Pons (tissue), 1 donor: Measurements from ENCODE around the gene KRTAP9-9.
"Not testable (repeated sequence)": the region's sequence is repeated elsewhere in the genome, so short reads cannot be mapped to it uniquely, and the experiment has no call there.

ENCODE experiments used
- DNase-seq: peaks from one replicate; pipeline ENCODE4 v3.0.0-alpha.2; 2016; ENCODE audit warnings: low spot score

The KRTAP9-9 gene

DNA sequence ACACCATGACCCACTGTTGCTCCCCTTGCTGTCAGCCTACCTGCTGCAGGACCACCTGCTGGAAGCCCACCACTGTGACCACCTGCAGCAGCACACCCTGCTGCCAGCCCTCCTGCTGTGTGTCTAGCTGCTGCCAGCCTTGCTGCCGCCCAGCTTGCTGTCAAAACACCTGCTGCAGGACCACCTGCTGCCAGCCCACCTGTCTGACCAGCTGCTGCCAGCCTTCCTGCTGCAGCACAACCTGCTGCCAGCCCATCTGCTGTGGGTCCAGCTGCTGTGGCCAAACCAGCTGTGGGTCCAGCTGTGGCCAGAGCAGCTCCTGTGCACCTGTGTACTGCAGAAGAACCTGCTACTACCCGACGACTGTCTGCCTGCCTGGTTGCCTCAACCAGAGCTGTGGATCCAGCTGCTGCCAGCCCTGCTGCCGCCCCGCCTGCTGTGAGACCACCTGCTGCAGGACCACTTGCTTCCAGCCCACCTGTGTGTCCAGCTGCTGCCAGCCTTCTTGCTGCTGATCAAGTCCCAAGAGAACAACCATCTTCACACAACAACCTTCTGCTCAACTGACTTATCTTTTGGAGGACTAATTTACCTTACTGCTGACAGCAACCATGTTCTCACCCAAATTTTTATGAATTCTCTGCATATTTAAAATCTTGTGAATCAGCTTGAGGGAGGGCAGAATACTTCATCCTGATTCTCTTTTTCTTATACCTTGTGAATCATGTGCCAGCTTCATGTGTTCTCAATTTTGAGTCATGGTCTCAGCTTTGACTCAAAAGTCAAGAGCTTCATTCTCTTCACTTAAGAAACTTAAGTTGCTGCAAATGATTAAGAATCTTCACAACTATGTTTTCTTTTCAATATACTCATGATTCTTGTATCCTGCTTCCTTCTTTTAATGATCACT, at the start of gene KRTAP9-9:
TSS of gene KRTAP9-9 (plus strand) at position 4 of the 910 bp plus-strand sequence.
- not testable (repeated sequence) for DNase-seq

DNA sequence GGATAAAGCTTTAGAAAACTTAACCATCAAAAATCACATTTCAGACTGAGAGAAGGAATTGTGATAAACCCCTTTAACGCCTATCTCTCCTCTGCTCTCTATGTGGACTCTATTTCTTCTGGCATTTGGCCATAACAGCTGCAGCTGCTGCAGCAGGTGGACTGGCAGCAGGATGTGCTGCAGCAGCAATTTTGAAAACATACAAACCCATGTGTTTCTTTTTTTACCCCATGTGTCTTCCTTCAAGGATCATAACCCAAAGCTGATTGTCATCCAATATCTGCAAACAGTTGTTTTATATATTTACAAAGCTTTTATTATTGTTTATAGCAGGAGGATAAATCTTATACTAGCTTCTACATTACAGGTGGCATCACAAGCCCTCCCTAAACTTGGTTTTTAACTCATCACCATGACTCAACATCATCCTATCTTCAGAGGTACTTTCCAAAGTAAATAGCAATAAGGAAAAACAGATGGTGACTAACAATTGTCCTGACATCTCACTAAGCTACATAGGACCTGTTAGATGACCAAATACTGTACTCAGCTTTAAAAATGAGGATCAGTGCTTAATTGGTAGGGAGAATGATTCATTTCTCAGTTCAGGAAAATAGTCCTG, 43.2 kb upstream of the KRTAP9-9 start:
- DNase-seq = no peak

DNA sequence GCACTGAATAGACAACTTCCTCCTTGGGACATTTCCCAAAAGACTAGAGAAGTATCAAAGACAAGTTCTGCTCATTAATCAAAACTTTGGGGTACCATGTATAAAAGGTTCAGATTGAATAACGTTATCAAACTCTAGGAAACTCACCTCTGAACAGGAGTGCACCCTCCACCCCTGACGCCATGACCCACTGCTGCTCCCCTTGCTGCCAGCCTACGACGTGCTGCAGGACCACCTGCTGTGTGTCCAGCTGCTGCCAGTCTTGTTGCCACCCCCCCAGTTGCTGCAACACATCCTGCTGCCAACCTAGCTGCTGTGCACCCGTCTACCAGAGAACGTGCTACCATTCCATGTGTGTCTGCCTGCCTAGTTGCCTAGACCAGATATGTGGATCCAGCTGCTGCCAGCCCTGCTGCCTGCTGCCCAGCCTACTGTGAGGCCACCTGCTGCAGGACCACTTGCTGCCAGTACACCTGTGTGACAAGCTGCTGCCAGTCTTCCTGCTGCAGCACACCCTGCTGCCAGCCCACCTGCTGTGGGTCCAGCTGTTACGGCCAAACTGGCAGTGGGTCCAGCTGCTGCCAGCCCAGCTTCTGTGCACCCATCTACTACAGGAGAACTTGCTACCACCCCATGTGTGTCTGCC, 42.5 kb upstream of the KRTAP9-9 start:
- DNase-seq = no peak

DNA sequence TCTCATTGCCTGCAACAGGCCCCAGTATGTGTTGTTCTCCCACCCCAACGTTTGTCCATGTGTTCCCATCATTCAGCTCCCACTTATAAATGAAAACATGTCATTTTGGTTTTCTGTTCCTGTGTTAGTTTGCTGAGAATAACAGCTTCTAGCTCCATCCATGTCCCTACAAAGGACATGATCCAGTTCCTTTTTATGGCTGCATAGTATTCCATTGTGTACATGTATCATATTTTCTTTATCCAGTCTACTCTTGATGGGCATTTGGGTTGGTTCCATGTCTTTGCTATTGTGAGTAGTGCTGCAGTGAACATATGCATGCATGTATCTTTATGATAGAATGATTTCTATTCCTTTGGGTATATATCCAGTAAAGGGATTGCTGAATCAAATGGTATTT, 39.5 kb upstream of the KRTAP9-9 start:
- no peak for DNase-seq

DNA sequence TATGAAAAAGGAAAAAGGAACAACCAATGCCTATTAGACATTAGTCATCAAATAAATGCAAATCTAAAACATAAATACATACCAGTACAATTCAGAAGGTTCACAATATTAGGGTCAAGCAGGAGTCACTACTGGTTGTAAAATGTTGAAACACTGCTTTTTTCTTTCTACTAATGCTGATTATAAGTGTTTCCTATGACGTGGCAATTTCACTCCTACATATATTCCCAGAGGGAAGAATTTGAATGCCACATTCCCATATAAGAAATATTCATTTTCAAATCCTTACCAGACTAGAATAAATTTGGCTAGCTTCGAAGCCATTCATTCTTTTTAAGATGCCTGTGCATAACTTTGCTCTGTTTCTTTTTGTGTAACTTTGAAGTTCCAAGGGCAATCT, 31.4 kb upstream of the KRTAP9-9 start:
- DNase-seq = no peak

DNA sequence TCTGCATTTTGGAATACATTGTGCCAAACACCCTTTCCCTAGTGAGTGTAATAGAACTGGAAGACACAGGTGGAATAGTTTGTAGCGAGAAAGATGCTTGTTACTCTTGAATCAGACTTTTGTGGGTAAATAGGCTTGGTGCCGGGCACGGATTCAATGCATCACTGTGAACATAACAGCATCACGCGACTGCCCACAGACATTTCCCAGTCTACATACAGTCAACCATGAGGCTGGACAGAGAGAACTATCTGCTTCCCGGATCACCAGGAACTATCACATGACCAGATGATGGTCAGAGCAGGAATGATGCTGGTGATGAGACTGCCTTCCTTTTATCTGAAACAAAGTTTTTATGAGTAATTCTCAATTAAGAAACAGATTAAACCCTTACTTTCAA, 29.1 kb upstream of the KRTAP9-9 start:
- DNase-seq = no peak

DNA sequence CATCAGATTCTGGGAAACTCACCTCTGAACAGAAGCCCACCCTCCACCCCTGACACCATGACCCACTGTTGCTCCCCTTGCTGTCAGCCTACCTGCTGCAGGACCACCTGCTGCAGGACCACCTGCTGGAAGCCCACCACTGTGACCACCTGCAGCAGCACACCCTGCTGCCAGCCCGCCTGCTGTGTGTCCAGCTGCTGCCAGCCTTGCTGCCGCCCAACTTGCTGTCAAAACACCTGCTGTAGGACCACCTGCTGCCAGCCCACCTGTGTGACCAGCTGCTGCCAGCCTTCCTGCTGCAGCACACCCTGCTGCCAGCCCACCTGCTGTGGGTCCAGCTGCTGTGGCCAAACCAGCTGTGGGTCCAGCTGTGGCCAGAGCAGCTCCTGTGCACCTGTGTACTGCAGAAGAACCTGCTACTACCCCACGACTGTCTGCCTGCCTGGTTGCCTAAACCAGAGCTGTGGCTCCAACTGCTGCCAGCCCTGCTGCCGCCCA, 28.5 kb upstream of the KRTAP9-9 start, which contains the start of gene KRTAP9-2:
TSS of gene KRTAP9-2 (plus strand) at position 51 of the 498 bp plus-strand sequence. CDS start at position 58, 7 bp downstream.
- not testable (repeated sequence) for DNase-seq

DNA sequence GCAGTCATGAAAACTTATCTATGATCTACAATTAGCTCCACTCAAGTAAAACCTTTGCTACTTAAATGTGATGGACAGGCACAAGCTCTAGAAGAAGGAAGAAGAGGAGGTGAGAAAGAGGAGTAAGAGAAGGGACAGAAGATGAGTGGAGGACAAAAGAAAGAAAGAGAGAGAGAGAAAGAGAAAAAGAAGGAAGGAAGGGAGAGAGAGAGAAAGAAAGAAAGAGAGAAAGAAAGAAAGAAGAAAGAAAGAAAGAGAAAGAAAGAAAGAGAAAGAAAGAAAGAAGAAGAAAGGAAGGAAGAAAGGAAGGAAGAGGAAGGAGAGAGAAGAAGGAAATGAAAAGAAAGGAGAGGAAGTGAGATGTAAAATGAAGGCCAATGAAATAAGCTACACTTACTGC, 25.1 kb upstream of the KRTAP9-9 start:
- no peak for DNase-seq

DNA sequence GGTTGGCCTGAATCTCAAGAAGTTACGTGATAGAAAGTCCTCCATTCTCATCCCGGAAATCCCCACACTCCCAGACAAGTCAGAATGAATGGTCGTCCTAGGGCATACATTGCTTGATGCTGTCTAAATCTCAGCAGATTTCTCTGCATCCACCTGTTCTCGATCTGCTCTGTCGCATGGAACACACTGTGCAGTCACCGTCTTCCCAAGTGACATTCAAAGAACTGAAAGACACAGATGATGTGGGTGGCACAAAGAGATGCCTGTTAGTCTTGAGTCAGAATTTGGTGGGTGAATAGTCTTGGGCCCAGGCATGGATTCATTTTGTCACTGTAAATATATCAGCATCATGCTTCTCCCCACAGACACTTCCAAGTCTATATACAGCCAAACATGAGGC, 23.5 kb upstream of the KRTAP9-9 start:
- no peak for DNase-seq

DNA sequence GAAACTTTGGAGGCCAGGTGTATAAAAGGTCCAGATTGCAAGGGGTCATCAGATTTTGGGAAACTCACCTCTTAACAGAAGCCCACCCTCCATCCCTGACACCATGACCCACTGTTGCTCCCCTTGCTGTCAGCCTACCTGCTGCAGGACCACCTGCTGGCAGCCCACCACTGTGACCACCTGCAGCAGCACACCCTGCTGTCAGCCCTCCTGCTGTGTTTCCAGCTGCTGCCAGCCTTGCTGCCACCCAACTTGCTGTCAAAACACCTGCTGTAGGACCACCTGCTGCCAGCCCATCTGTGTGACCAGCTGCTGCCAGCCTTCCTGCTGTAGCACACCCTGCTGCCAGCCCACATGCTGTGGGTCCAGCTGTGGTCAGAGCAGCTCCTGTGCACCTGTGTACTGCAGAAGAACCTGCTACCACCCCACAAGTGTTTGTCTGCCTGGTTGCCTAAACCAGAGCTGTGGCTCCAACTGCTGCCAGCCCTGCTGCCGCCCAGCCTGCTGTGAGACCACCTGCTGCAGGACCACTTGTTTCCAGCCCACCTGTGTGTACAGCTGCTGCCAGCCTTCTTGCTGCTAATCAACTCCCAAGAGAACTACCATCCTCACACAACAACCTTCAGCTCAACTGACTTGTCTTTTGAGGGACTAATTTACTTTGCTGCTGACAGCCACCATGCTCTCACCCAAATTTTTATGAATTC, 22.6 kb upstream of the KRTAP9-9 start, which contains the start of gene KRTAP9-3:
TSS of gene KRTAP9-3 (plus strand) at position 51 of the 707 bp plus-strand sequence. CDS start at position 104, 53 bp downstream.
- DNase-seq = not testable (repeated sequence)

DNA sequence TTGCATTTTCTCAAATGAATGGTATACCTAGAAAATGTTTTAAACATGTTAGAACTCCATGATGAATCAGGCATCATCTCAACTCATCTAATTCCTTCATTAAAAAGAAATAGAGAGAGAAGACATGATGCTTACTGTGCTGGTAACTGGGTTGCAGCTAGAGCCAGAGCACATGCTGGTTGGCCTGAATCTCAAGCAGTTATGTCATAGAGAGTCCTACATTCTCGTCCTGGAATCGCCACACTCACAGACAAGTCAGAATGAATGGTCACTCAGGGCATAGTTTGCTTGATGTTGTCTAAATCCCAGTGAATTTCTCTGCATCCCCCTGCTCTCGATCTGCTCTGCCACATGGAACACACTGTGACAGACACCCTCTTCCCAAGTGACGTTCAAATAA, 18.1 kb upstream of the KRTAP9-9 start:
- not testable (repeated sequence) for DNase-seq

DNA sequence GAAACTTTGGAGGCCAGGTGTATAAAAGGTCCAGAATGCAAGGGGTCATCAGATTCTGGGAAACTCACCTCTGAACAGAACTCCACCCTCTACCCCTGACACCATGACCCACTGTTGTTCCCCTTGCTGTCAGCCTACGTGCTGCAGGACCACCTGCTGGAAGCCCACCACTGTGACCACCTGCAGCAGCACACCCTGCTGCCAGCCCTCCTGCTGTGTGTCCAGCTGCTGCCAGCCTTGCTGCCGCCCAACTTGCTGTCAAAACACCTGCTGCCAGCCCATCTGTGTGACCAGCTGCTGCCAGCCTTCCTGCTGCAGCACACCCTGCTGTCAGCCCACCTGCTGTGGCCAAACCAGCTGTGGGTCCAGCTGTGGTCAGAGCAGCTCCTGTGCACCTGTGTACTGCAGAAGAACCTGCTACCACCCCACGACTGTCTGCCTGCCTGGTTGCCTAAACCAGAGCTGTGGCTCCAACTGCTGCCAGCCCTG, 17.2 kb upstream of the KRTAP9-9 start, which contains the start of gene KRTAP9-8:
TSS of gene KRTAP9-8 (plus strand) at position 51 of the 489 bp plus-strand sequence. CDS start at position 104, 53 bp downstream.
- not testable (repeated sequence) for DNase-seq

DNA sequence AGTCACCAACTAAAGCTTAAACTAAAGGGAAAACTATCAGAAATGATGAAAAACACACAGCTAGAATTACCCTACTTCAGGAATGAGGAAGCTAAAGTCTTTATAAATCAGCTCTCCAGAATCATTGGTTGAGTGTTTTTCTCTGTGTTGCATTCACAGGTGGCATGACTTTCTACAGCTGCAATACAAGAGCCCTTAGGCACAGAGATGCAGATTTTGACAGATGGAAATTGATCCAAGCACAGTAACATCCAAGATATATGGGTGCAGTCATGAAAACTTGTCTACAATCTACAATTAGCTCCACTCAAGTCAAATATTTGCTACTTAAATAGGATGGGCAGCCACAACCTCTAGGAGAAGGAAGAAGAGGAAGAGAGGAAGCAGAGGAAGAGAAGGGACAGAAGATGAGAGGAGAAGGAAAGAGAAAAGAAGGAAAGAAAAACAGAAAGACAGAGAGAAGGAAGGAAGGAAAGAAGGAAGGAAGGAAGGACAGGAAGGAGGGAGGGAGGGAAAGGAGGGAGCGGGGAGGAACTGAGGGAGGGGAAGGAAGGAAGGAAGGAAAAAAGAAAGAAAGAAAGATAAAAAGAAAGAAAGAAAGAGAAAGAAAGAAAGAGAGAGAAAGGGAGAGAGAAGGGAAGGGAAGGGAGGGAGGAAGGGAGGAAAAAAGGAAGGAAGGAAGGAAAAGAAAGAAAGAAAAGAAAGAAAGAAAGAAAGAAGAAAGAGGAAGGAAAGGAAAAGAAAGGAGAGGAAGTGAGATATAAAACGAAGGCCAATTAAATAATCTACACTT, 8.0 kb upstream of the KRTAP9-9 start:
- not testable (repeated sequence) for DNase-seq

DNA sequence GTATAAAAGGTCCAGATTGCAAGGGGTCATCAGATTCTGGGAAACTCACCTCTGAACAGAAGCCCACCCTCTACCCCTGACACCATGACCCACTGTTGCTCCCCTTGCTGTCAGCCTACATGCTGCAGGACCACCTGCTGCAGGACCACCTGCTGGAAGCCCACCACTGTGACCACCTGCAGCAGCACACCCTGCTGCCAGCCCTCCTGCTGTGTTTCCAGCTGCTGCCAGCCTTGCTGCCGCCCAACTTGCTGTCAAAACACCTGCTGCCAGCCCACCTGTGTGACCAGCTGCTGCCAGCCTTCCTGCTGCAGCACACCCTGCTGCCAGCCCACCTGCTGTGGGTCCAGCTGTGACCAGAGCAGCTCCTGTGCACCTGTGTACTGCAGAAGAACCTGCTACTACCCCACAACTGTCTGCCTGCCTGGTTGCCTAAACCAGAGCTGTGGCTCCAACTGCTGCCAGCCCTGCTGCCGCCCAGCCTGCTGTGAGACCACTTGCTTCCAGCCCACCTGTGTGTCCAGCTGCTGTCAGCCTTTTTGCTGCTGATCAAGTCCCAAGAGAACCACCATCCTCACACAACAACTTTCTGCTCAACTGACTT, 5.4 kb upstream of the KRTAP9-9 start, which contains the start of gene KRTAP9-4:
TSS of gene KRTAP9-4 (plus strand) at position 51 of the 604 bp plus-strand sequence. CDS start at position 85, 34 bp downstream.
- DNase-seq = not testable (repeated sequence)

DNA sequence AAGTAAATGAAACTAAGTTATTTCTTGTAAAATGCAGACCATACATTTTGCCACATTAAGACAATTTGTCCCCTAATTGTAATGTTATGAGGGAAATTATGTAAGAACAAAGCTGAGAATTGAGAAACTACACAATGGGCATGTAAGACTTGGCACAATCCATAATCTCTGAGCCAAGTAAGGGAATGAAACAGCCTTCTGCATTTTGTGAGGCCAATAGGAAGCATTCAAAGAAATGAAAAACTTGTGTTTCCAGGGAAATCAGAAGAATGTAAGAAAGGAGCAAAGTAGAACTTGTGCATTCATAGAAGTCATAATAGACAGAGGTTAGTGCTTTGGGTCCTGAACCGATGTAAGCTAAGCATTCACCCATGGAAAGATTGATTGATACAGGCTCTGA, 3.9 kb upstream of the KRTAP9-9 start:
- DNase-seq = no peak

DNA sequence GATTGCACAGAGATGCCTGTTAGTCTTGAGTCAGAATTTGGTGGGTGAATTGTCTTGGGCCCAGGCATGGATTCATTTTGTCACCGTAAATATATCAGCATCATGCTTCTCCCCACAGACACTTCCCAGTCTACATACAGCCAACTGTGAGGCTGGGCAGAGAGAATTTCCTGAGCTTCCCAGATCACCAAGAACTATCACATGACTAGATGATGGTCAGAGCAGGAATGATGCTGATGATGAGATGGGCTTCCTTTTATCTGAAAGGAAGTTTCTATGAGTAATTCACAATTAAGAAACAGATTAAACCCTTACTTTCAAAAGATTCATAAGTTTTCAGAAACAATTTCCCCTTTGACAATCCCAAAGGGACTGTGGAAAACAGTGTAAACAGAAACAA, 323 bp upstream of the KRTAP9-9 start:
- DNase-seq = no peak

DNA sequence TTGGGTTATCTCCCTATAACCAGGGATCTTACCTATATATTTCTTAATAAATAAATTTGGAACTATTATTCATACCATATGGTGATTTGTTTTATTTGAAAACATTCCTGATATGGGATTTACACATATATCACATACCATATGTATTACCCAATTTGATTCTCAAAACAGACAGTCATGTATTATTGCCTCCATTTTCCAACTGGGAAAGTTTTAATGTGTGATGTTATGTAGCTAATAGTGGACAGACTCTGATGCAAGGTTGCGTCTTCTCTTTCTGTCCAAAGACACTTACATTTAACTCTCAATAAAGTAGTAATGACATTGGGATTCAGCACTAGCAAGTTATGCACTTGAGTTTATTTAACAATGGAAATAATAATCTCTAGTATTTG, 1.1 kb downstream of the KRTAP9-9 start:
- no peak for DNase-seq

DNA sequence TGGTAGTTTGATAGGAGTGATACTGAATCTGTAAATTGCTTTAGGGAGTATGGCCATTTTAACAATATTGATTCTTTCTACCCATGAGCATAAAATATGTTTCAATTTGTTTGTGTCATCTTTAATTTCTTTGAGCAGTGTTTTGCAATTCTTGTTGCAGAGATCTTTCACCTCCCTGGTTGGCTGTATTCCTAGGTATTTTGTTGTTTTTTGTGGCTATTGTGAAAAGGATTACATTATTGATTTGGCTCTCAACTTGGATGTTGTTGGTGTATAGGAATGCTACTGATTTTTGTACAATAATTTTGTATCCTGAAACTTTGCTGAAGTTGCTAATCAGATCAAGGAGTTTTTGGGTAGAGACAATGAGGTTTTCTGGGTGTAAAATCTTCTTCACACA, 3.2 kb downstream of the KRTAP9-9 start:
- DNase-seq = no peak

DNA sequence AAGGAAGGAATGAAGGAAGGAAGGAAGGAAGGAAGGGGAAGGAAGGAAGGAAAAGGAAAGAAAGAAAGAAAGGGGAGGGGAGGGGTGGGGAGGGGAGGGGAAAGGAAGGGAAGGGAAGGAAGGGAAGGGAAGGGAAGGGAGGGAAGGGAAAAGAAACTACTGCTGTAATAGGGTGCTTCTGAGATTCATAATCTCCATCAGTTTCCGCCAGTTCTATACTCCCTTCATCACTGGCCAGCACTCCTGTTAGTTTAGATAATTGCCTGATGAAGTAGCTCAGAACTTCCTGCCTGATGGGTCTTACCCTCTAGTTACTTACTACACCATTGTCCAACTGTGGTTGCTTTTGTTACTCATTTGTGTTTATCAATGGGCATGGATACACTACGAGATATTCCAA, 8.0 kb downstream of the KRTAP9-9 start:
- DNase-seq = no peak

DNA sequence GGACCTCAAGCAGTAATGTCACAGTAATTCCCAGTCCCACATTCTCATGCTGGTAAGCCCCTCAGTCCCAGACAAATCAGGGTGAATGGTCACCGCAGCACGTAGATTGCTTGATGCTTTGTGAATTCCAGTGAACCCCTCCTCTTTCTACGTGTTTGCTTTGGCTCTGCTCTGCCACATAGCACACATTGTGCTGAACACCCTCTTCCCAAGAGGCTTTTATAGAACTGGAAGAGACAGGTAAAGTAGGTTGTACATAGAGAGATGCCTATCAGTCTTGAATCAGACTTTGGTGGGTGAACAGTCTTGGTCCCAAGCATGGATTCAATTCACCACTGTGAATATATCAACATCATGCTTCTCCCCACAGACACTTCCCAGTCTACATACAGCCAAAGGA, 9.4 kb downstream of the KRTAP9-9 start:
- DNase-seq = no peak
